Subcutaneous adipose tissue (tissue), 4 donors: ENCODE data around the gene IFNGR1. TPM values are rescaled to one million over a fixed set of nuclear protein-coding genes. Genes with fewer than 3 reads are reported as not detected.

Experiments
- CTCF ChIP-seq: fragments of 450-650 bp; IDR thresholded peaks from one replicate; pipeline ENCODE4 v1.5.1; 2016; ENCODE audit warnings: low read depth, mild to moderate bottlenecking, control low read depth, antibody characterized with exemption, moderate library complexity
- total RNA-seq, 4 donors: library from RNA; depleted of rRNA; stranded (reverse); fragments of >200 nt; gene quantifications; one replicate each; pipeline ENCODE4 v1.1.0, GENCODE V29; 2016

The IFNGR1 gene
- total RNA-seq, 4 donors from 2014 or later = 174 to 297 (median 208) TPM

- TF ChIP-seq CTCF = no peak
Observed at GRCh38 chr6:137224799-137225198, 5.6 kb upstream of the IFNGR1 start.

DNA sequence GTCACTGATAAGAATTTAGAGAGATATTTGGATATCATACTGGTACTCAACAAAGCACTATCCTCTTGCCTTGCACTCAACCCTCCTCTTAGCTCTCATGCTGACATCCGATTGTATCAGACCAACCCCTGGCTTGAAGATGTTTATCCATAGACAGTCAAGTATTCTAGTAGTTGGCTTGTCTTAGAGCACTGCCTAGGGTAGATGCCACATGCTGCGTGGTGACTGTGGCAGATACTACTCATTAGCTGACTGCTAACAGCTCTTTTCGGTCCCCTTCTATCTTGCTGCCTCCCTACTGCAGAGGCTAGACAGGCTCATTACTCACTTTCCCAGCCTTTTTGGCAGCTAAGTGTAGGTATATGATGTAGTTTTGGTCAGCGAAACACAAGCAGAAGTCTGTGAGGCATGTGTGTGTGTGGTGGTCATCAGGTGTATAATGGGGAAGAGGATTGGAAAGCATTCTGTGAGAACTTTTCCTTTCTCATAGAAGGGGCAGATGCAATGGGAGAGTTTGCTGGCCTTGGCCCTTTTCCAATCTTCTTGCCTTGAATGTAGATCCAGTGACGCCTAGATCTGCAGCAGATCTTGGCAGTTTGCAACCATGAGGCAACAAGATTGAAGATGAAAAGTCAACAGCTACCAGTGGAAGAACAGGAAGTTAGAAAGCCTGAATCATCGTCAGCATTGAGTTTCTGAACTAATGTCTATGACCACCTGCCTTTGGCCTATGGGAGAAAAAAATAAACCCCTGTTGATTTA is 4.4 kb upstream of the IFNGR1 start:
- TF ChIP-seq CTCF = no peak

DNA sequence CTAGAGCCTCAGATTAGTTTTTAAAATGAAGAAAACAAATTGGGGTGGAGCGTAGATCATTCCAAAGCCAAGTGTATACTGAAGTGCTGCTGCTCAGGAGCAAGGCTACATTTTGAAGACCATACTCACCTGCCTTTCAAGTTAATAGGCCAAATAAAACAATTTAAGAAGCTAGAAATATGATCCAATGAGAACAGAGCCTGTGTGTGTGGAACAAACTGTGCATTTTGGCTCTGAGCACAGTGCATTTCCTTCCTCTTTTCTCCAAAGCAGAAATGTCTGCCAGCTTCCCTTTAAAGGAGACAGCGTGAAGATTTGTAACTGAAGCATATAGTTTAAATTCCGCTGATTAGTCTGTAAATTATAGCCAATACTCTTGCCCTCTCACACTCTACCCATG is 3.2 kb upstream of the IFNGR1 start:
- TF ChIP-seq CTCF = no peak

DNA sequence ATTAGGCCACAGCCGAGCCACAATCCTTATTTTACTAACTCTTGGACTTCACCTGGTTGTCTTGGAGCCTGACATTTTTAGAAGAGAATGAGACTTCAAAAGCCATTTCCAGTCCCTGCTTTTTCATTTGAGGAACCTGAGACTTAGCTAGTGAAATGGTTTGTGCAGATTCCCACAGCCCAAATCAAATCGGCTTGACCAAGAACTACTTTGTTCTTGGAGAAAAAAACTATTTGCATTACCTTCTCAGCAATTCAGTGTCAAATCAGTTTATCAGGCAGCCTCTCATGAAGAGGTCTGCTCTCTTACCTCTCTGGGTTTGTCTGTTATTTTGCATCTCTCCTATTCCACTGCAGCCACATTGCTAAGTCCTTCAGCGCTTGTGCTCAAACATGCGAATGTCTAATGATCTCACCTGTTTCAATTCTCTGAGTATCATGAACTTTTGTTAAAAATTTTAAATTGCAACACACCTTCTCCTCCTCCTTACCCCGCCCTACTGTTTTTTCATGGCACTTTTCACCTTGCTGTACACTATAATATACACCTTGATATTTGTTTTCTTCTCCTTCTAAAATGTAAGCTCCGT is 573 bp upstream of the IFNGR1 start:
- TF ChIP-seq CTCF = no peak

- TF ChIP-seq CTCF = no peak
Observed at GRCh38 chr6:137218473-137218916, 690 bp downstream of the IFNGR1 start.

DNA sequence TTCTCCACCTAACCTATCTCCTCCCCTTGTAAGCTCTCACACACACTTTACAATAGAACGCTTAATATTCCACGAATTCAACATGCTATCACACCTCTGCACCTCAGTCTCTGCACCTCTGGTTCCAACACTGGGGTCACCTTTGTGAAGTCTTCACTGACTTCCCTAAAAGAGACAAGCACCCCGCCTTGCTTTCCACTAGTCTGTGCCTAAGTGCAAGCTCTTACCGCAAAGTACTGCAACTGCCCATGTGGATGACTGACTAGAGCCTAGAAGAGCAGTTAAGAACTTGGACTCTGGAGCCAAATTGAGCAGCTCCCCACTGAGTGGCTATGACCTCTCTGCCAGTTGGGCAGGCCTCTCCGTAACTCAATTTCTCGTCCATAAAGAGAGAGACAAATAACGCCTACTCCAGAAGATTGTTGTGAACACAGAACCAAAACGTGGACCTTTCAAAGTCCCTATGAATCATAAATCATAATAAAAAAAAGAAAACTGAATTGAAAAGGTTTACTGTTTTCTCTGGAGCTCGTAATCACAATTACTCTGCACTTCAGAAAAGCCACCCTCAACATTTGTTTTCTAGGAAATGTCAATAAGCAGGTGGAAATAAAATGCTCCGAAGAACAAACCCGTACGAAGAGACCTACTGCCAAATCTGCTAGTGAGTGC is 1.2 kb downstream of the IFNGR1 start:
- no peak for TF ChIP-seq CTCF

DNA sequence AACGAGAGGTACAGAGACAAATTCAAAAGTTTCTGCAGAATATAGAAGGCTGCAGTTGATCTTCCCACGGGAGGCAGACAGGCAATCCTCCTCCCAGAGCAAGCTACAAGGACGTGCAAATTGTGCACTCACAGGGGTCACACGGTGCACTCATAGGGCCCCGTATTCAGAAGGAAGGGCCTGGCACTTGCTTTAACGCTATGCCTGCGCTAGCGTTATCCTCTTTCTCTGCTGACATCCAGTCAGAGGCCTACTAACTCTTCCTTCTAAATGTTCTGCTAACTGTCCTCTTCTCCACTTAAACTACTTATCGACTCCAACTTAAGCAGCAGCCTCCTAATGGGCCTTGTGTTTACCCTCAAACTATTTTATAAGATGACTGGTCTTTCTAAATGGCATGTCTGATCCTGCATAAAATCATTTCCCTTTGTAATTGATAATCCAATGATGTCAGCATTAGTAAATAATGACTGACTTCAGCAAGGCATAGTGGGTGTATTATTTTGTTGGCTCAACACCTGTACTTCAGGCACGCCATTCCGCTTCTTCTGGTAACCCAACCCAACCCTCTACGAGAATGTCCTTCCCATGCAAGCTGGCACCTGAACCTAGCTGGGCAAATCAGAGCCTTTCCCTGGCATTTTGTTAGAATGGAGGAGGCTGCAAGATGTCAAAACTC is 2.2 kb downstream of the IFNGR1 start:
- TF ChIP-seq CTCF = no peak
